Activated B cell treated with CpG ODN at 0.5 μM for 24 hours (primary cell): Measurements from ENCODE around the gene RACGAP1. TPM values are rescaled to one million over a fixed set of nuclear protein-coding genes. Genes with fewer than 3 reads are reported as not detected.
"Not testable (repeated sequence)": the region's sequence is repeated elsewhere in the genome, so short reads cannot be mapped to it uniquely, and the experiment has no call there.

Source experiments
- ATAC-seq: fragments of 200-7000 bp; cut with Tn5 transposase; one replicate; pipeline ENCODE4 v1.10.0; 2021; ENCODE audit warnings: low read depth, mild to moderate bottlenecking, moderate library complexity
- CTCF ChIA-PET: fragments of 350-600 bp; sonication (Branson Sonifier 250); formaldehyde crosslinking; loops from one replicate; lab custom pipeline; 2021; ENCODE audit warnings: antibody characterized with exemption; lab: Charles Lee
- POLR2A ChIA-PET: fragments of 350-600 bp; sonication (Branson Sonifier 250); formaldehyde crosslinking; loops from one replicate; lab custom pipeline; 2021; ENCODE audit warnings: antibody characterized with exemption; lab: Charles Lee
- DNase-seq: peaks from one replicate; pipeline ENCODE4 v3.0.0; 2022
- H3K27ac Mint-ChIP-seq: one replicate; pipeline ENCODE4 v1.8.0; 2020; ENCODE audit warnings: mixed read lengths
- H3K27me3 Mint-ChIP-seq: one replicate; pipeline ENCODE4 v1.8.0; 2021; ENCODE audit warnings: mixed read lengths
- H3K36me3 Mint-ChIP-seq: one replicate; pipeline ENCODE4 v1.8.0; 2021; ENCODE audit warnings: low read depth, mixed read lengths
- H3K4me1 Mint-ChIP-seq: one replicate; pipeline ENCODE4 v1.8.0; 2021; ENCODE audit warnings: mixed read lengths
- H3K4me3 Mint-ChIP-seq: one replicate; pipeline ENCODE4 v1.8.0; 2020; ENCODE audit warnings: mild to moderate bottlenecking, mixed read lengths
- H3K9me3 Mint-ChIP-seq: one replicate; pipeline ENCODE4 v1.8.0; 2020; ENCODE audit warnings: mixed read lengths
- intact Hi-C: fragments of 100-400 bp; cut with micrococcal nuclease; formaldehyde crosslinking; loops from one replicate; pipeline ENCODE4 v1.15.1; 2024
- total RNA-seq: library from RNA; stranded (reverse); gene quantifications from 2 replicates; pipeline ENCODE4 v1.2.3, GENCODE V29; 2022
- TF ChIP-seq, protein P1 (sequence below): fragments of 200-600 bp; IDR thresholded peaks from one replicate; pipeline ENCODE4 v1.8.0; 2022; ENCODE audit warnings: antibody characterized with exemption, mild to moderate bottlenecking

The RACGAP1 gene
- total RNA-seq, 1 donor from 2014 or later = 12.6 TPM

DNA sequence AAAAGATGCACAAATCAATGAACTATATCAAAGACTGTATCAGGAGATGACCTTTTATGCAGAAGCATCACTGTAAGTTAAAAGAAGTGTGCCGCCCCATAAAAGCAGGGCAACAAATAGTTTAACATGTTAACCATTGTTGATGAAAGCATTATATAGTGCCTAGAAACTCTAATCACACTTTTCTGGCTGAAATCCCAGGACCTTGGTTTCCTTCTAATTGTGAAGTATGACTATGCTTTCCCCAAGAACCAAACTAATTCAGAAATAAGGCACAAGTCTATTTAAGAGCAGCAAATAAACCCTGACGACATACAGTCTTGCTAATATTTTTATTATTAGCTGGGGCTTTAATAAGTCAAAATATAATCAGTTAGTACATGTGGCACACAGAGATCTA lies 21.7 kb downstream of the RACGAP1 start:
- ChIA-PET CTCF (interaction anchor here (0.8 to 0.9 kb wide), 2 partner anchors 14 to 53 kb away, joined by 3 to 4 read pairs; no protein-coding TSS in a partner anchor), POLR2A (no interaction called here)
- ATAC-seq (no peak), DNase-seq (no peak)
- no peaks in the 10 kb centered on the region for H3K9me3 Mint-ChIP-seq
- H3K27me3 Mint-ChIP-seq = no peaks in the 10 kb centered on the region
- intact Hi-C loops = no loop called here
- TF ChIP-seq, protein P1, sequence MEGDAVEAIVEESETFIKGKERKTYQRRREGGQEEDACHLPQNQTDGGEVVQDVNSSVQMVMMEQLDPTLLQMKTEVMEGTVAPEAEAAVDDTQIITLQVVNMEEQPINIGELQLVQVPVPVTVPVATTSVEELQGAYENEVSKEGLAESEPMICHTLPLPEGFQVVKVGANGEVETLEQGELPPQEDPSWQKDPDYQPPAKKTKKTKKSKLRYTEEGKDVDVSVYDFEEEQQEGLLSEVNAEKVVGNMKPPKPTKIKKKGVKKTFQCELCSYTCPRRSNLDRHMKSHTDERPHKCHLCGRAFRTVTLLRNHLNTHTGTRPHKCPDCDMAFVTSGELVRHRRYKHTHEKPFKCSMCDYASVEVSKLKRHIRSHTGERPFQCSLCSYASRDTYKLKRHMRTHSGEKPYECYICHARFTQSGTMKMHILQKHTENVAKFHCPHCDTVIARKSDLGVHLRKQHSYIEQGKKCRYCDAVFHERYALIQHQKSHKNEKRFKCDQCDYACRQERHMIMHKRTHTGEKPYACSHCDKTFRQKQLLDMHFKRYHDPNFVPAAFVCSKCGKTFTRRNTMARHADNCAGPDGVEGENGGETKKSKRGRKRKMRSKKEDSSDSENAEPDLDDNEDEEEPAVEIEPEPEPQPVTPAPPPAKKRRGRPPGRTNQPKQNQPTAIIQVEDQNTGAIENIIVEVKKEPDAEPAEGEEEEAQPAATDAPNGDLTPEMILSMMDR = no peak
- peaks cover 15% of the 10 kb centered on the region for H3K4me1 Mint-ChIP-seq
- no peak overlapping the region for H3K4me3 Mint-ChIP-seq
- no peak overlapping the region for H3K27ac Mint-ChIP-seq
- peaks cover 31% of the 10 kb centered on the region for H3K36me3 Mint-ChIP-seq

GRCh38 chr12:49998453-49998852 lies 26.8 kb downstream of the RACGAP1 start:
- intact Hi-C loops = no loop called here
- no peaks in the 10 kb centered on the region for H3K9me3 Mint-ChIP-seq
- DNase-seq (no peak), ATAC-seq (no peak)
- peaks cover 39% of the 10 kb centered on the region for H3K36me3 Mint-ChIP-seq
- no peak overlapping the region for H3K27ac Mint-ChIP-seq
- H3K27me3 Mint-ChIP-seq = no peaks in the 10 kb centered on the region
- H3K4me3 Mint-ChIP-seq = no peak overlapping the region
- ChIA-PET CTCF (no interaction called here), POLR2A (no interaction called here)
- H3K4me1 Mint-ChIP-seq = no peaks in the 10 kb centered on the region
- TF ChIP-seq, protein P1 = no peak

GRCh38 chr12:49990273-49990672 lies 35.0 kb downstream of the RACGAP1 start:
- Mint-ChIP-seq H3K4me3 (no peak overlapping the region), H3K36me3 (peaks cover 45% of the 10 kb centered on the region), H3K27me3 (no peaks in the 10 kb centered on the region), H3K27ac (no peak overlapping the region), H3K9me3 (no peaks in the 10 kb centered on the region), H3K4me1 (no peaks in the 10 kb centered on the region)
- CTCF ChIA-PET = no interaction called here
- DNase-seq = no peak
- POLR2A ChIA-PET = no interaction called here
- ATAC-seq = no peak
- intact Hi-C loops = no loop called here
- TF ChIP-seq, protein P1 = no peak

DNA sequence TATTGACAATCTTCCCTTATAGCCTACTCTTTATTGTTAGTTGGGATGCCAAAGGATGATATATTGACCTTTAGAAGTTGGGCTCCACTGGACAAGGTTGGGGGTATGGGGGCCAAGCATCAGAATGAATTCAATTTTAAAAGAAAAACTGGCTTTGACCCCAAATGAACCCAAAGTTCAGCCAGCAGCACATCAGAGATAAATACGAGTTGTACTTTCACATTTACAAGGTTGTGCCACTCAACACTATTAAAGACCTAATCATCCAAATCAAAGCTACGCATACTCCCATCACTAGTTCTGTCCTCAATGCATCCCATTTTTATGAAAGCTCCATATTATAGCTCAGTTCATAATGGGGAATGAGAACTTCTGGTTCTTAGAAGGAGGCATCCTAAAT lies 35.9 kb downstream of the RACGAP1 start:
- H3K9me3 Mint-ChIP-seq, H3K4me1 Mint-ChIP-seq, H3K27ac Mint-ChIP-seq, H3K4me3 Mint-ChIP-seq, DNase-seq, intact Hi-C loops, H3K27me3 Mint-ChIP-seq, ATAC-seq, POLR2A ChIA-PET: not testable (repeated sequence)
- H3K36me3 Mint-ChIP-seq = peaks cover 38% of the 10 kb centered on the region
- CTCF ChIA-PET = interaction anchor here (0.9 kb wide), 1 partner anchor 20 kb away, joined by 3 read pairs; no protein-coding TSS in a partner anchor

DNA sequence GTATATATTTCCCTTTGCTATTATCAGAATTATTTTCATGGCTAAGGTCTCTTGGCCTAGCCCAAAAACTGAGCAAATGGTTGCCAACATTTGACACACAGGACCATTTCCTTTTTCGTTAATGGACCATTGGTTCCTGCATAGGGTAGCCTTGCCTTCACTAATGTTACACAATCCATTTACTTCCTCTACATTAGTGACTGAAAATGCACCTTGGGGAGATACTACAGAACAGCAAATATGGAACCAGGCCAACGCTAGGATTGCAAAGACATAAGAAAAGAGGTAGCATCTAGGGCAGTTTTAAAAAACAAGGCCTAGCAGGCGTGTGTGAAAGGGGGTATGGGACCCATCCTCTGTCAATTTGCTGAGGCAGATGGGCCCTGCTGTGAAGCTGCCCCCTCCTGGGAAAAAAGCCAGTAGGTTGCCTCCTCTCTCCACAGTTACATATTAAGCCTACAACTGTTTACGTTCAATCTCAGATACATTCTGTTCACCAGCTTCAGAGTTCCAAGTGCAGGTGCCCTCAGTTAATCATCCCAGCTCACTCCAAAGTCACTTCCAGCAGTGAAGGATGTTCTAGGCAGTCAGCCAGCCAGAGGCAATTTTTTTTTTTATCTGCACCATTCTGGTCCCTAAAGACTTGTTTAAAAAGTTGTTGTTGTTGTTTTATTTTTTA lies 37.5 kb downstream of the RACGAP1 start:
- Mint-ChIP-seq H3K4me3 (no peak overlapping the region), H3K27ac (no peak overlapping the region), H3K27me3 (no peaks in the 10 kb centered on the region), H3K9me3 (no peaks in the 10 kb centered on the region), H3K36me3 (peaks cover 25% of the 10 kb centered on the region), H3K4me1 (no peaks in the 10 kb centered on the region)
- intact Hi-C loops = no loop called here
- POLR2A ChIA-PET = no interaction called here
- ATAC-seq (no peak), DNase-seq (no peak)
- CTCF ChIA-PET = no interaction called here
- TF ChIP-seq, protein P1 = no peak

DNA sequence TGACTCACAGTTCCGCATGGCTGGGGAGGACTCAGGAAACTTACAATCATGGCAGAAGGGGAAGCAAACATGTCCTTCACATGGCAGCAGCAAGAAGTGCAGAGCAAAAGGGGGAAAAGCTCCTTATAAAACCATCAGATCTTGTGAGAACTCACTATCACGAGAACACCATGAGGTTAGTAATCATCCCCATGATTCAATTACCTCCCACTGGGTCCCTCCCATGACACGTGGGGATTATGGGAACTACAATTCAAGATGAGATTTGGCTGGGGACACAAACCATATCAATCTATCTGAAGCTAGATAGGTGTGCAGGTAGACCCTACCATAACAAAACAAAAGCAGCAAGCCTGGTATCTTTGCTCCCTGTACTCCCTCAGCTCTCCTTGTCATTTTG lies 38.8 kb downstream of the RACGAP1 start:
- H3K4me3 Mint-ChIP-seq, DNase-seq, intact Hi-C loops, H3K9me3 Mint-ChIP-seq, H3K27ac Mint-ChIP-seq, ATAC-seq, H3K4me1 Mint-ChIP-seq, H3K27me3 Mint-ChIP-seq: not testable (repeated sequence)
- H3K36me3 Mint-ChIP-seq = peaks cover 14% of the 10 kb centered on the region
- CTCF ChIA-PET = interaction anchor here (1.0 kb wide), 1 partner anchor 19 kb away, joined by 3 read pairs; no protein-coding TSS in a partner anchor
- POLR2A ChIA-PET = interaction anchor here (0.6 kb wide), 1 partner anchor 151 kb away, joined by 7 read pairs; no protein-coding TSS in a partner anchor
